ENCODE measurements around the gene LRMDA. TPM values are rescaled to one million over a fixed set of nuclear protein-coding genes. Genes with fewer than 3 reads are reported as not detected.
"Not testable (repeated sequence)": the region's sequence is repeated elsewhere in the genome, so short reads cannot be mapped to it uniquely, and the experiment has no call there.

Gene LRMDA
- total and polyA plus RNA-seq, 2 of the 13 experiments (the other 11 are each of a cell fraction or from before 2014, with no cell fraction given), result 13.4 to 22.0 TPM

- ChIA-PET CTCF (ENCODE audit: low intra/inter-chr PET ratio, low total read pairs) (no interaction called here), POLR2A (no interaction called here)
- Histone ChIP-seq H3K9me3 (ENCODE audit: low read length) (no peaks in the 10 kb centered on the region), H3K36me3 (replicated peaks in 1 of 2; ENCODE audit: control insufficient read depth in 1 of 2, insufficient read depth in 2 of 2, low read length in 2 of 2) (no peaks in the 10 kb centered on the region), H4K20me1 (ENCODE audit: insufficient read depth, low read length) (no peaks in the 10 kb centered on the region), H3K79me2 (ENCODE audit: insufficient read depth, low read length) (peaks cover 2% of the 10 kb centered on the region), H3K9ac (ENCODE audit: insufficient read depth, low read depth, low read length) (no peak overlapping the region), H3K4me1 (ENCODE audit: insufficient read depth, low read length) (peaks cover 38% of the 10 kb centered on the region), H3K27me3 (ENCODE audit: control insufficient read depth in 1 of 2, insufficient read depth in 2 of 2, low read length in 2 of 2) (no peaks in the 10 kb centered on the region), H3K27ac (ENCODE audit: extremely low read length, insufficient read depth, low read length) (no peak overlapping the region), H3K4me2 (ENCODE audit: low read depth, low read length) (no peak overlapping the region), H3K4me3 (replicated peaks in 1 of 3; ENCODE audit: insufficient read depth in 1 of 3, low read depth in 2 of 3, low read length in 3 of 3) (no peak overlapping the region), H2AFZ (ENCODE audit: low read length) (no peak overlapping the region)
- FAIRE-seq, result no peak
- no TSS peak for BruUV-seq (replicated peaks)
- ATAC-seq, result no peak
- intact Hi-C loops (cut with micrococcal nuclease; ENCODE audit: unreplicated experiment) (no loop called here), in situ Hi-C loops (cut with HindIII; ENCODE audit: extremely low pct_ligation_motif_present, low pct_unique_long_range_greater_than_20kb) (no loop called here)
- 93% methylated on average over 3 of the region's 3 CpGs for WGBS (ENCODE audit: low lambda C conversion rate)
- no peak for DNase-seq (ENCODE audit: low spot score)
- no peak for TF ChIP-seq ARID2 (CRISPR knock-in tag; IDR thresholded peaks at IDR 0.05; ENCODE audit: borderline replicate concordance)
- TF ChIP-seq NCOA2 (CRISPR knock-in tag; IDR thresholded peaks at IDR 0.05), result no peak
- TF ChIP-seq ZNF737 (CRISPR knock-in tag; IDR thresholded peaks at IDR 0.05; ENCODE audit: borderline replicate concordance), result no peak
- TF ChIP-seq CAMTA2 (CRISPR knock-in tag; IDR thresholded peaks at IDR 0.05; ENCODE audit: borderline replicate concordance), result no peak
- TF ChIP-seq ZFP41 (CRISPR knock-in tag; IDR thresholded peaks at IDR 0.05; ENCODE audit: borderline replicate concordance), result no peak
- no peak for TF ChIP-seq GZF1 (CRISPR knock-in tag; IDR thresholded peaks at IDR 0.05)
Observed at GRCh38 chr10:75514830-75515229, 83.4 kb downstream of the LRMDA start.

- H3K4me2 ChIP-seq (ENCODE audit: low read depth, low read length); H3K4me3 ChIP-seq (replicated peaks in 1 of 3; ENCODE audit: insufficient read depth in 1 of 3, low read depth in 2 of 3, low read length in 3 of 3); H3K9me3 ChIP-seq (ENCODE audit: low read length); BruUV-seq (replicated peaks); POLR2A ChIA-PET; in situ Hi-C loops (cut with HindIII; ENCODE audit: extremely low pct_ligation_motif_present, low pct_unique_long_range_greater_than_20kb); ATAC-seq; H4K20me1 ChIP-seq (ENCODE audit: insufficient read depth, low read length); H3K27ac ChIP-seq (ENCODE audit: extremely low read length, insufficient read depth, low read length); H3K27me3 ChIP-seq (ENCODE audit: control insufficient read depth in 1 of 2, insufficient read depth in 2 of 2, low read length in 2 of 2); DNase-seq (ENCODE audit: low spot score); H3K36me3 ChIP-seq (replicated peaks in 1 of 2; ENCODE audit: control insufficient read depth in 1 of 2, insufficient read depth in 2 of 2, low read length in 2 of 2); H3K79me2 ChIP-seq (ENCODE audit: insufficient read depth, low read length); H2AFZ ChIP-seq (ENCODE audit: low read length); intact Hi-C loops (cut with micrococcal nuclease; ENCODE audit: unreplicated experiment); FAIRE-seq; H3K9ac ChIP-seq (ENCODE audit: insufficient read depth, low read depth, low read length); CTCF ChIA-PET (ENCODE audit: low intra/inter-chr PET ratio, low total read pairs): not testable (repeated sequence)
- H3K4me1 ChIP-seq (ENCODE audit: insufficient read depth, low read length), result peaks cover 47% of the 10 kb centered on the region
- 100% methylated on average over 2 of the region's 2 CpGs for WGBS (ENCODE audit: low lambda C conversion rate)
Observed at GRCh38 chr10:75516154-75516553, 84.7 kb downstream of the LRMDA start.

All from HepG2 (cell line).